Measurements from ENCODE around the gene KLHDC4.

- TF ChIP-seq CTCF (IDR thresholded peaks at IDR 0.05; ENCODE audit: low read length) = no peak
- TF ChIP-seq EZH2 (optimal IDR thresholded peaks at IDR 0.05; ENCODE audit: low read depth, low read length) = no peak
These were observed 107.1 kb downstream of the KLHDC4 start for GRCh38 chr16:87658564-87659225.

All from MM.1S (cell line).